C4-2B (cell line): ENCODE data around the gene NECTIN2.
"Not testable (repeated sequence)": the region's sequence is repeated elsewhere in the genome, so short reads cannot be mapped to it uniquely, and the experiment has no call there.

Experiments
- H3K27ac ChIP-seq: fragments of 450-650 bp; 2 replicates; pipeline ENCODE4 v1.5.1; 2017
- ZFX ChIP-seq: fragments of 450-650 bp; IDR thresholded peaks from 2 replicates; pipeline ENCODE4 v1.6.1; 2017
- TF ChIP-seq, protein P1 (sequence below): fragments of 450-650 bp; conservative IDR thresholded peaks from 2 replicates; pipeline ENCODE4 v1.5.1; 2017; ENCODE audit warnings: mild to moderate bottlenecking

Gene NECTIN2

DNA sequence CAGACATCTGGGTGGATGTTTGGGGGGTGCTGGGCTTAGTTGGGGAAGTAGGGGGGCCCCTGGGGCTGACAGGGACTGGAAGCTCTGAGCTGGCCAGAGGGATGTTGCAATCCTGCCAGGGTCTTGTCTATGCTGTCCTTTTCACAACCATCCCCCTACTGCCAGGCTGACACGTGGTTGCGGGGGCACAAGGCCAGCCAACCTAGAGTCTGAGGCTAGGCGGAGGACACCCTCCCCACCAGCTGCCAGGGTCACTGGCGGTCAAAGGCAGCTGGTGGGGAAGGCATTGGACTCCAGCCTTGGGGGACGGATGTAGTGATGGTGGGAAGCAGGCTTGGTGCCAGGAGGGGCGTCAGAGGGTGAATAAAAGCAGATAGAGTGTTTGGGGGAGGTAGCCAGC lies 66.8 kb downstream of the NECTIN2 start:
- TF ChIP-seq ZFX, result no peak
- TF ChIP-seq, protein P1, sequence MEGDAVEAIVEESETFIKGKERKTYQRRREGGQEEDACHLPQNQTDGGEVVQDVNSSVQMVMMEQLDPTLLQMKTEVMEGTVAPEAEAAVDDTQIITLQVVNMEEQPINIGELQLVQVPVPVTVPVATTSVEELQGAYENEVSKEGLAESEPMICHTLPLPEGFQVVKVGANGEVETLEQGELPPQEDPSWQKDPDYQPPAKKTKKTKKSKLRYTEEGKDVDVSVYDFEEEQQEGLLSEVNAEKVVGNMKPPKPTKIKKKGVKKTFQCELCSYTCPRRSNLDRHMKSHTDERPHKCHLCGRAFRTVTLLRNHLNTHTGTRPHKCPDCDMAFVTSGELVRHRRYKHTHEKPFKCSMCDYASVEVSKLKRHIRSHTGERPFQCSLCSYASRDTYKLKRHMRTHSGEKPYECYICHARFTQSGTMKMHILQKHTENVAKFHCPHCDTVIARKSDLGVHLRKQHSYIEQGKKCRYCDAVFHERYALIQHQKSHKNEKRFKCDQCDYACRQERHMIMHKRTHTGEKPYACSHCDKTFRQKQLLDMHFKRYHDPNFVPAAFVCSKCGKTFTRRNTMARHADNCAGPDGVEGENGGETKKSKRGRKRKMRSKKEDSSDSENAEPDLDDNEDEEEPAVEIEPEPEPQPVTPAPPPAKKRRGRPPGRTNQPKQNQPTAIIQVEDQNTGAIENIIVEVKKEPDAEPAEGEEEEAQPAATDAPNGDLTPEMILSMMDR, result no peak
- no peak overlapping the region for H3K27ac ChIP-seq

- not testable (repeated sequence) for H3K27ac ChIP-seq
Observed at GRCh38 chr19:44913512-44914432, 67.7 kb downstream of the NECTIN2 start.

- peak within 1 kb of the TSS; percentile 57 for H3K27ac ChIP-seq
Observed at GRCh38 chr19:44914433-44915206, 68.5 kb downstream of the NECTIN2 start, which contains the start of gene APOC1. TSS of gene APOC1 (plus strand) at chr19:44914608. CDS start at chr19:44914892, 284 bp downstream.

- no peak overlapping the region for H3K27ac ChIP-seq
- TF ChIP-seq, protein P1, result no peak
- no peak for TF ChIP-seq ZFX
Observed at GRCh38 chr19:44924243-44924725, 78.2 kb downstream of the NECTIN2 start.

GRCh38 chr19:44925114-44925891 lies 79.2 kb downstream of the NECTIN2 start:
- TF ChIP-seq, protein P1, result no peak
- no peak for TF ChIP-seq ZFX
- no peak overlapping the region for H3K27ac ChIP-seq

DNA sequence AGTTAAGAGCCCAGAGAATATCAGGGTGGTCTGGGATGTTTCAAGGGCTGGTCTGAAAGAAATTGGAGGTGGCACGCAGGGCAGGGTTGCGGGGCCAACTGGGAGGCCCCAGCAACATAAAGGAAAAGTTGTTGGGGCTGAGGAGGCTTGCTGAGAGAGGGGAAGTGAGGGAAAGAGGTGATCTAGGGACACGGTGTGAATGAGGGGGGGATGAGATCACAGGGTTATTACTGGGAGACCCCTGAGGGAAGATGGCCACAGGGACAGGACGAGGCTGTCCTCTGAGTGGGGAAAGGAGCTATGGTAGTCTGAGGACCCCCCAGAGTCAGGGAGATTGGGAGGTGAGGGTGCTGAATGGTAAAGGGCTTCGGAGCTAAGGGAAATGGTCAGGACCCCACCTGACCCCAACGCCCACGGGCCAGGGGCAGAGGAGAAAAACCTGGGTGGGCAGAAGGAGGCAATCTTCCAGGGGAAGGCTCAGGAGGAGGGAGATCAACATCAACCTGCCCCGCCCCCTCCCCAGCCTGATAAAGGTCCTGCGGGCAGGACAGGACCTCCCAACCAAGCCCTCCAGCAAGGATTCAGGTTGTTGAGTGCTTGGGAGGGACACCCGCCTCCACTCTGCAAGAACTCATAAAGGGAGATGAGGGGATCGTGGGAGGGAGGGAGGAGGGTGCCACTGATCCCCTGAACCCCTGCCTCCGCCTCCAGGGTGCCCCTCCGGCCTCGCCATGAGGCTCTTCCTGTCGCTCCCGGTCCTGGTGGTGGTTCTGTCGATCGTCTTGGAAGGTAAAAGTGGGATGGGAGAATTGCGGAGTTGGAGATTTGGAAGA lies 80.4 kb downstream of the NECTIN2 start:
- not testable (repeated sequence) for H3K27ac ChIP-seq

DNA sequence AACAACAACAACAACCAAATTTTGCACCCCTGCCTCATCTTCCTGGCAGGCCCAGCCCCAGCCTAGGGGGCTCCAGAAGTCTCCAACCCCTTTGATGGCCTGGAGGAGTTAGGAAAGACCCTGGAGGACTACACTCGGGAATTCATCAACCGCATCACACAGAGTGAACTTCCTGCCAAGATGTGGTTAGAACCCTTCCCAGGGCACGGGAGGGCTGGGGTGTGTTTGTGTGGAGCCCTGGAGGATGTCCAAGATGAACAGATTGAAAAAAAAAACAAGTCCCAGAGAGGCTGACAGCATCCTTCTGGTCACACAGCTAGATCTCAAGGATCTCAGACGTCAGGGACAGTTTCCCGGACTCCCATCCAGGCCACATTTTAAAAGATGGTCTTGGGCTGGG lies 81.6 kb downstream of the NECTIN2 start:
- H3K27ac ChIP-seq, result no peak overlapping the region
- TF ChIP-seq, protein P1, result no peak
- no peak for TF ChIP-seq ZFX

DNA sequence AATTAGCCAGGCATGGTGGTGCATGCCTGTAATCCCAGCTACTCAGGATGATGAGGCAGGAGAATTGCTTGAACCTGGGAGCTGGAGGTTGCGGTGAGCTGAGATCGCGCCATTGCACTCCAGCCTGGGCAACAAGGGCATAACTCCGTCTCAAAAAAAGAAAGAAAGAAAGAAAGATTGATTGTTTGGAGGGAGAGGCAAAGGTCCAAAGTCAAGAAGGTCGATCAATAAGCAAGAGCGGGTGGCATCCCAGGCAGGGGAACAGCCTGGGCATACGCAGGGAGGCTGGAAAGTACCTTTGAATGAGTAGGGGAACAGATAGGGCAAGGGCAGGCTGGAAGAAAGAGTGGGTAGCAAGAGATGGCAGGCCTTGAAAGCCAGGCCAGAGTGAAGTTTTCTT lies 84.0 kb downstream of the NECTIN2 start:
- TF ChIP-seq, protein P1, result no peak
- TF ChIP-seq ZFX, result no peak

More for the DNA sequence above, 84.0 kb downstream of the NECTIN2 start:
- H3K27ac ChIP-seq, result no peak overlapping the region
